Neural cell (in vitro differentiated cells): ENCODE results near the gene SUCLG2. TPM values are rescaled to one million over a fixed set of nuclear protein-coding genes. Genes with fewer than 3 reads are reported as not detected.

Source experiments
- H2AFZ ChIP-seq: fragments of 200-600, 300-800 bp; sonication (generic), shearing (Covaris generic); 2 replicates; pipeline ENCODE4 v1.6.0; 2014; ENCODE audit warnings: low read depth, mild to moderate bottlenecking, antibody characterized with exemption, low read length, moderate library complexity
- H3F3A ChIP-seq: fragments of 200-600 bp; shearing (Covaris generic); 2 replicates; pipeline ENCODE4 v1.6.1; 2016; ENCODE audit warnings: mild to moderate bottlenecking, moderate library complexity, mixed read lengths, antibody characterized with exemption, low read length; ENCODE audit not compliant: insufficient read depth, poor library complexity, severe bottlenecking
- H3K27ac ChIP-seq: fragments of 200-600, 300-800 bp; sonication (generic), shearing (Covaris generic); 2 replicates; pipeline ENCODE4 v1.5.1; 2014; ENCODE audit warnings: mild to moderate bottlenecking, low read length, moderate library complexity
- H3K27me3 ChIP-seq: fragments of 300-800, 200-600 bp; sonication (generic), shearing (Covaris generic); 2 replicates; pipeline ENCODE4 v1.6.0; 2014; ENCODE audit warnings: mild to moderate bottlenecking, low read depth, low read length, moderate library complexity; ENCODE audit not compliant: insufficient read depth
- H3K36me3 ChIP-seq: fragments of 300-800, 200-600 bp; sonication (generic), shearing (Covaris generic); 2 replicates; pipeline ENCODE4 v1.5.1; 2014; ENCODE audit warnings: mild to moderate bottlenecking, antibody characterized with exemption, low read length, moderate library complexity; ENCODE audit not compliant: insufficient read depth
- H3K4me2 ChIP-seq: fragments of 300-800, 200-600 bp; sonication (generic), shearing (Covaris generic); 2 replicates; pipeline ENCODE4 v1.6.0; 2014; ENCODE audit warnings: mild to moderate bottlenecking, low read length
- H3K4me3 ChIP-seq: fragments of 300-800, 200-600 bp; sonication (generic), shearing (Covaris generic); 2 replicates; pipeline ENCODE4 v1.5.1; 2014; ENCODE audit warnings: mild to moderate bottlenecking, low read length, moderate library complexity
- H3K79me2 ChIP-seq: fragments of 200-600 bp; shearing (Covaris generic); replicated peaks from 2 replicates; pipeline ENCODE4 v1.6.0; 2014; ENCODE audit warnings: mild to moderate bottlenecking, low read length, moderate library complexity; ENCODE audit not compliant: insufficient read depth
- H3K9ac ChIP-seq: fragments of 300-800, 200-600 bp; sonication (generic), shearing (Covaris generic); 2 replicates; pipeline ENCODE4 v1.6.1; 2016; ENCODE audit warnings: mild to moderate bottlenecking, low read length, mixed read lengths
- H3K9me2 ChIP-seq: fragments of 200-600 bp; shearing (Covaris generic); 2 replicates; pipeline ENCODE4 v1.6.1; 2016; ENCODE audit warnings: mild to moderate bottlenecking, low read length, mixed read lengths; ENCODE audit not compliant: insufficient read depth
- H3K9me3 ChIP-seq: fragments of 200-600, 300-800 bp; sonication (generic), shearing (Covaris generic); 2 replicates; pipeline ENCODE4 v1.6.1; 2016; ENCODE audit warnings: mild to moderate bottlenecking, mixed run types, low read length, moderate library complexity, mixed read lengths
- H4K20me1 ChIP-seq: fragments of 200-600 bp; shearing (Covaris generic); 2 replicates; pipeline ENCODE4 v1.6.1; 2016; ENCODE audit warnings: mild to moderate bottlenecking, mixed run types; ENCODE audit not compliant: insufficient read depth
- EP300 ChIP-seq: fragments of 450-650 bp; conservative IDR thresholded peaks from 2 replicates; pipeline ENCODE4 v1.6.1; 2014; ENCODE audit warnings: antibody characterized with exemption, mild to moderate bottlenecking, moderate library complexity; ENCODE audit not compliant: poor library complexity, severe bottlenecking
- EZH2 ChIP-seq: fragments of 200-600, 300-800 bp; shearing (Covaris generic), sonication (generic); IDR thresholded peaks from 2 replicates; pipeline ENCODE4 v1.6.1; 2014; ENCODE audit warnings: antibody characterized with exemption, low read length, borderline replicate concordance, mild to moderate bottlenecking; ENCODE audit not compliant: insufficient read depth, poor library complexity, severe bottlenecking
- MXI1 ChIP-seq: fragments of 450-650 bp; conservative IDR thresholded peaks from 2 replicates; pipeline ENCODE4 v1.6.1; 2014; ENCODE audit warnings: antibody characterized with exemption, mild to moderate bottlenecking; ENCODE audit not compliant: poor library complexity, severe bottlenecking
- POLR2AphosphoS5 ChIP-seq: IDR thresholded peaks from 2 replicates; pipeline ENCODE4 v1.6.1; 2012
- RAD21 ChIP-seq: fragments of 450-650 bp; conservative IDR thresholded peaks from 2 replicates; pipeline ENCODE4 v1.6.1; 2014; ENCODE audit warnings: antibody characterized with exemption, mild to moderate bottlenecking, moderate library complexity
- REST ChIP-seq: IDR thresholded peaks from 2 replicates; pipeline ENCODE4 v1.6.1; 2012; ENCODE audit warnings: borderline replicate concordance
- SMC3 ChIP-seq: fragments of 450-650 bp; conservative IDR thresholded peaks from 2 replicates; pipeline ENCODE4 v1.6.1; 2014; ENCODE audit warnings: antibody characterized with exemption, mild to moderate bottlenecking, moderate library complexity; ENCODE audit not compliant: poor library complexity
- TAF1 ChIP-seq: IDR thresholded peaks from 2 replicates; pipeline ENCODE4 v1.6.1; 2012; ENCODE audit warnings: low read depth
- polyA plus RNA-seq: library from polyadenylated mRNA; depleted of rRNA; stranded (reverse); fragments of >200 nt; gene quantifications from 2 replicates; pipeline ENCODE4 v1.2.3, GENCODE V29; 2014
- TF ChIP-seq, protein P1 (sequence below): fragments of 450-650 bp; IDR thresholded peaks from 2 replicates; pipeline ENCODE4 v1.5.1; 2014; ENCODE audit warnings: antibody characterized with exemption, mild to moderate bottlenecking, moderate library complexity; ENCODE audit not compliant: poor library complexity, severe bottlenecking

The SUCLG2 gene
- polyA plus RNA-seq, 1 donor from 2014 or later: 0.15 TPM

GRCh38 chr3:67382536-67382935 is 271.9 kb downstream of the SUCLG2 start:
- no peaks in the 10 kb centered on the region for H3F3A ChIP-seq
- H3K9me2 ChIP-seq: no peaks in the 10 kb centered on the region
- H3K9ac ChIP-seq: no peak overlapping the region
- no peak overlapping the region for H2AFZ ChIP-seq
- no peak overlapping the region for H3K27ac ChIP-seq
- no peak overlapping the region for H3K4me3 ChIP-seq
- H3K9me3 ChIP-seq: no peaks in the 10 kb centered on the region
- no peaks in the 10 kb centered on the region for H4K20me1 ChIP-seq
- H3K27me3 ChIP-seq: no peaks in the 10 kb centered on the region
- no peaks in the 10 kb centered on the region for H3K36me3 ChIP-seq
- TF ChIP-seq TAF1: no peak
- H3K79me2 ChIP-seq: no peaks in the 10 kb centered on the region
- H3K4me2 ChIP-seq: no peak overlapping the region

DNA sequence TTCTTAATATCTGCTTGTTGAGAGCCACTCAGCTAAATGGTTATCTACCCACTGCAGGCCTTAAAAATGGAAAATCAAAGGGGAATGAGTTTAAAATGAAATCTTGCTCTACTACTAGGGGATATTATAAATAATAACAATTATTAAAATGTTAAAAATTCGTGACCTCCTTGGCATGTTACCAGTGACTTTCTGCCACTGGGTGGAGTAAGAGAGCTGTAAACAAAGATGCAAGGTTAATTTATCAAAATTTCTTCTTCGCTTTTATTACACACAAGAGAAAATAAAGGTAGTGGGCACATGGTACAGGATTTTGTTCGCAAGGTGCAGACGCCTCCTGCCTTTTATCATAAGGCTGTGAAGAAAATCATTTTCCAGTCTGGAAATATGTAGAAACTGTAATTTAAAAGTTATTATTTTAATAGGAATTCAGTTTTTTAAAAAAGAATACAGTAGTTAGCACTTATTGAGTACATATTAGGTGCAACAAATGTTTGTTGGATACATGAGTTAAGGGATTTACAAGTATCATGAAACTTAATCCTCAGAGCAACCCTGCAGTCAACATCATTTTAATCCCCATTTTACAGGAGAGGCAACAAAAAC is 272.6 kb downstream of the SUCLG2 start:
- no peaks in the 10 kb centered on the region for H3K27me3 ChIP-seq
- no peaks in the 10 kb centered on the region for H4K20me1 ChIP-seq
- H3K4me2 ChIP-seq: no peak overlapping the region
- H3F3A ChIP-seq: no peaks in the 10 kb centered on the region
- H2AFZ ChIP-seq: no peak overlapping the region
- H3K9ac ChIP-seq: no peak overlapping the region
- H3K27ac ChIP-seq: no peak overlapping the region
- no peaks in the 10 kb centered on the region for H3K36me3 ChIP-seq
- TF ChIP-seq, protein P1, sequence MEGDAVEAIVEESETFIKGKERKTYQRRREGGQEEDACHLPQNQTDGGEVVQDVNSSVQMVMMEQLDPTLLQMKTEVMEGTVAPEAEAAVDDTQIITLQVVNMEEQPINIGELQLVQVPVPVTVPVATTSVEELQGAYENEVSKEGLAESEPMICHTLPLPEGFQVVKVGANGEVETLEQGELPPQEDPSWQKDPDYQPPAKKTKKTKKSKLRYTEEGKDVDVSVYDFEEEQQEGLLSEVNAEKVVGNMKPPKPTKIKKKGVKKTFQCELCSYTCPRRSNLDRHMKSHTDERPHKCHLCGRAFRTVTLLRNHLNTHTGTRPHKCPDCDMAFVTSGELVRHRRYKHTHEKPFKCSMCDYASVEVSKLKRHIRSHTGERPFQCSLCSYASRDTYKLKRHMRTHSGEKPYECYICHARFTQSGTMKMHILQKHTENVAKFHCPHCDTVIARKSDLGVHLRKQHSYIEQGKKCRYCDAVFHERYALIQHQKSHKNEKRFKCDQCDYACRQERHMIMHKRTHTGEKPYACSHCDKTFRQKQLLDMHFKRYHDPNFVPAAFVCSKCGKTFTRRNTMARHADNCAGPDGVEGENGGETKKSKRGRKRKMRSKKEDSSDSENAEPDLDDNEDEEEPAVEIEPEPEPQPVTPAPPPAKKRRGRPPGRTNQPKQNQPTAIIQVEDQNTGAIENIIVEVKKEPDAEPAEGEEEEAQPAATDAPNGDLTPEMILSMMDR: peak; percentile 82
- peak; percentile 93 for TF ChIP-seq SMC3
- TF ChIP-seq TAF1: no peak
- peak; percentile 88 for TF ChIP-seq RAD21
- H3K79me2 ChIP-seq: no peaks in the 10 kb centered on the region
- H3K9me2 ChIP-seq: no peaks in the 10 kb centered on the region
- H3K9me3 ChIP-seq: no peaks in the 10 kb centered on the region
- no peak overlapping the region for H3K4me3 ChIP-seq

GRCh38 chr3:67380118-67380517 is 274.3 kb downstream of the SUCLG2 start:
- H3K79me2 ChIP-seq: no peaks in the 10 kb centered on the region
- H2AFZ ChIP-seq: no peak overlapping the region
- TF ChIP-seq REST (no peak), TAF1 (no peak), RAD21 (no peak), MXI1 (no peak), POLR2AphosphoS5 (no peak), EP300 (no peak), EZH2 (no peak), SMC3 (no peak)
- TF ChIP-seq, protein P1: no peak
- no peaks in the 10 kb centered on the region for H3K27me3 ChIP-seq
- no peaks in the 10 kb centered on the region for H3F3A ChIP-seq
- no peak overlapping the region for H3K27ac ChIP-seq
- no peaks in the 10 kb centered on the region for H3K9me3 ChIP-seq
- no peaks in the 10 kb centered on the region for H3K9me2 ChIP-seq
- no peaks in the 10 kb centered on the region for H4K20me1 ChIP-seq
- H3K36me3 ChIP-seq: no peaks in the 10 kb centered on the region
- H3K4me2 ChIP-seq: no peak overlapping the region
- no peak overlapping the region for H3K4me3 ChIP-seq
- no peak overlapping the region for H3K9ac ChIP-seq
